Measurements from ENCODE around the gene S1PR4. TPM values are rescaled to one million over a fixed set of nuclear protein-coding genes. Genes with fewer than 3 reads are reported as not detected.

S1PR4 gene
- total RNA-seq, 1 donor from 2014 or later: not detected

DNA sequence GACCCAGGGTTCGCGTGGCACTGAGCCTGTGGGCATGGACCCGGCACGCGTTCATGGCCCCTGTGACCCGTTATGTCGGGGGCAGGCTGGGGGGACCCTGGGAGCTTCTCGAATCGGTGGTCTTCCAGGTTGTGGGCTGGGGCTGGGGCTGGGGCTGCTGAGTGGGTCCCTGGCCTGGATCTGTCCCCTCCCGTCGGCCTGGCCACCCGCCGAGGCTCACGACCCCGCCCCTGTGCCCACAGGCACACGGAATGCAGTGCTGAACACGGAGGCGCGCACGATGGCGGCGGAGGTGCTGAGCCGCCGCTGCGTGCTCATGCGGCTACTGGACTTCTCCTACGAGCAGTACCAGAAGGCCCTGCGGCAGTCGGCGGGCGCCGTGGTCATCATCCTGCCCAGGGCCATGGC, 13.7 kb downstream of the S1PR4 start:
- H3K27me3 ChIP-seq (ENCODE audit: control insufficient read depth, insufficient read depth, low read length): no peaks in the 10 kb centered on the region
- H3K4me3 ChIP-seq (ENCODE audit: low read depth, low read length): no peak overlapping the region
- TF ChIP-seq, protein P1, sequence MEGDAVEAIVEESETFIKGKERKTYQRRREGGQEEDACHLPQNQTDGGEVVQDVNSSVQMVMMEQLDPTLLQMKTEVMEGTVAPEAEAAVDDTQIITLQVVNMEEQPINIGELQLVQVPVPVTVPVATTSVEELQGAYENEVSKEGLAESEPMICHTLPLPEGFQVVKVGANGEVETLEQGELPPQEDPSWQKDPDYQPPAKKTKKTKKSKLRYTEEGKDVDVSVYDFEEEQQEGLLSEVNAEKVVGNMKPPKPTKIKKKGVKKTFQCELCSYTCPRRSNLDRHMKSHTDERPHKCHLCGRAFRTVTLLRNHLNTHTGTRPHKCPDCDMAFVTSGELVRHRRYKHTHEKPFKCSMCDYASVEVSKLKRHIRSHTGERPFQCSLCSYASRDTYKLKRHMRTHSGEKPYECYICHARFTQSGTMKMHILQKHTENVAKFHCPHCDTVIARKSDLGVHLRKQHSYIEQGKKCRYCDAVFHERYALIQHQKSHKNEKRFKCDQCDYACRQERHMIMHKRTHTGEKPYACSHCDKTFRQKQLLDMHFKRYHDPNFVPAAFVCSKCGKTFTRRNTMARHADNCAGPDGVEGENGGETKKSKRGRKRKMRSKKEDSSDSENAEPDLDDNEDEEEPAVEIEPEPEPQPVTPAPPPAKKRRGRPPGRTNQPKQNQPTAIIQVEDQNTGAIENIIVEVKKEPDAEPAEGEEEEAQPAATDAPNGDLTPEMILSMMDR (IDR thresholded peaks at IDR 0.05; ENCODE audit: insufficient read depth, low read length, poor library complexity, severe bottlenecking): no peak
- H3K36me3 ChIP-seq (ENCODE audit: control insufficient read depth, insufficient read depth, low read length): no peaks in the 10 kb centered on the region
- DNase-seq (ENCODE audit: low read depth): no peak

DNA sequence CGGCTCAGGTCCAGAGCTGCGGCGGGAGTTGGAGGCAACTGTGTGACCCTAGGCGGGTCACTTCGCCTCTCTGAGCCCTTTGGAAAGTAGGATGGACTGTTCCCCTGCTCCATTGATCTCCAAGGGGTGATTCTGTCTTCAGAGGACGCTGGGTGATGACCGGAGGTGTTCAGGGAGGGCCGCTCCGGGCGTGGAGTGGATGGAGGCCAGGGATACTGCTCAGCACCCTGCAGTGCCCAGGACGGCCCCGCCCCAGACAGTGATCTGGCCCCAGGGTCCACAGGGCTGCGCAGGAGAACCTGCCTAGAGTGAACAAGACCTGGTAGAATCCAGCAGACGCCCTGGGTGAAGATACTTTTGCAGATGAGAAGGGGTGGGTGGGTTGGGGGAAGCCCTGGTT, 14.1 kb downstream of the S1PR4 start:
- H3K36me3 ChIP-seq (ENCODE audit: control insufficient read depth, insufficient read depth, low read length): no peaks in the 10 kb centered on the region
- TF ChIP-seq, protein P1 (IDR thresholded peaks at IDR 0.05; ENCODE audit: insufficient read depth, low read length, poor library complexity, severe bottlenecking): no peak
- H3K4me3 ChIP-seq (ENCODE audit: low read depth, low read length): no peak overlapping the region
- no peaks in the 10 kb centered on the region for H3K27me3 ChIP-seq (ENCODE audit: control insufficient read depth, insufficient read depth, low read length)
- no peak for DNase-seq (ENCODE audit: low read depth)

DNA sequence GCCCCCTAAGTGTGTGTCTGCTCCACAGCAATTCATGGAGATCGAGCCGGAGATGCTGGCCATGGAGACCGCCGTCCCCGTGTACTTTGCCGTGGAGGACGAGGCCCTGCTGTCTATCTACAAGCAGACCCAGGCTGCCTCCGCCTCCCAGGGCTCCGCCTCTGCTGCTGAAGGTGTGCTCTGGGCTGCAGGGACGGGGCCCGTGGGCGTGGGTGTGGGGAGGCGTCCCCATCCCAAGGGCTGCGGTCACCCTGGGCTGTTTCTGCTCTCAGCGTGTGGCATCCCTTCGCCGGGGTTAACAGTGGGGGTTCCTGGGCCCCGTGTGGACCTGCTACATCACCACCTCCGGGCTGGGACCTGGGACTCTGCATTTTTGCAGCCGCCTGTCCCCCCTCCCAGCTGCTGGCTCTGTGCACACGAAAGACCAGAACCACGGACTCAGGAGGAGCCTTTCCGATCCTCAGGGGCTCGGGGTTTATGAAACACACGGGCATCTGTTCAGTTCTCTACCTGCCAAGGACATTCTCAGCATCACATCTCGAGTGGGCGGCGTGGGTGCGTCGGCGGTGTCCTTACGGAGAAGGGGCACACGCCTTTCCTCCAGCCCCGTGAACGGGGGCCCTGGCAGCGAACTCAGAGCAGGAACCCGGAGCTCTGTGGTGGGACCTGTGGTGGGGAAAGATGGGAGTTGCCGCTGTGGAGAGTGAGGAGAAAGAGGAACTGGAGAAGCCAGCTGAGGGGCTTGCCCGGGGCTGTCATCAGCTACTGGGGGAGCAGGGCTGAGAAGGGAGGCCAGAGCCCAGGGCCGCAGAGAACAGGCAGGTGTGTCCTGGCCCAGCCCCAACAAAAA, 14.9 kb downstream of the S1PR4 start:
- no peak for DNase-seq (ENCODE audit: low read depth)
- Histone ChIP-seq H3K4me3 (ENCODE audit: low read depth, low read length) (no peak overlapping the region), H3K36me3 (ENCODE audit: control insufficient read depth, insufficient read depth, low read length) (no peaks in the 10 kb centered on the region), H3K27me3 (ENCODE audit: control insufficient read depth, insufficient read depth, low read length) (no peaks in the 10 kb centered on the region)
- TF ChIP-seq, protein P1 (IDR thresholded peaks at IDR 0.05; ENCODE audit: insufficient read depth, low read length, poor library complexity, severe bottlenecking): no peak

DNA sequence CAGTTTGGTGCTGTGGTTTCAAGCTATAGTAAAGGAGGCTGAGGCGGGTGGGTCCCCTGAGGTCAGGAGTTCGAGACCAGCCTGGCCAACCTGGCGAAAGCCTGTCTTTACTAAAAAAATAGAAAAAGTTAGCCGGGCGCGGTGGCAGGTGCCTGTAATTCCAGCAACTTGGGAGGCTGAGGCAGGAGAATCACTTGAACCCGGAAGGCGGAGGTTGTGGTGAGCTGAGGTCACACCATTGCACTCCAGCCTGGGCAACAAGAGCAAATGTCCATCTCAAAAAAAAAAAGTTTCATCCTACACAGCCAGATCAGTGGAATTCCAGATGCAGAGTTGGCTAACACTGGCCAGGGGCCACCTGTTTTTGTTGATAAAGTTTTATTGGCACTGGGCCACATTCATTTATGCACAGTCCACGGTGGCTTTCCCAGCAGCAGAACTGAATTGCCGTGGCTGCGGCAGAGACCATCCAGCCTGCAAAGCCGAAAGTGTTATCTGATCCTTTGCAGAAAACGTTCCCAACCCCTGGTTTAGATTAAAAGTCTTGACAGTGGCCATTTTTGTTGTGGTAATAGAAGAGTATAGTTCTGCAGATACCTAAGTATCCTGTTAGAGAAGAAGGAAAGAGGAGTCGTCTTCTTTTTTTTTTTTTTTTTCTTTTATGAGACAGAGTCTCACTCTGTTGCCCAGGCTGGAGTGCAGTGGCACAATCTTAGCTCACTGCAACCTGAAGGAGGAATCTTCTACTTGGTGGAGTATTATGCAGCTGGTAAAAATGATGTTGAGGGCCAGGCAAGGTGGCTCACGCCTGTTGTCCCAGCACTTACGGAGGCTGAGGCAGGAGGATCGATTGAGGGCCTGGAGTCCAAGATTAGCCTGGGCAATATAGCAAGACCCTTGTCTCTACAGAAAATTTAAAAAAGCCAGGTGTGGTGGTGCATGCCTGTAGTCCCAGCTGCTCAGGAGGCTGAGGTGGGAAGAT, 15.8 kb downstream of the S1PR4 start:
- DNase-seq (ENCODE audit: low read depth): no peak
- TF ChIP-seq, protein P1 (IDR thresholded peaks at IDR 0.05; ENCODE audit: insufficient read depth, low read length, poor library complexity, severe bottlenecking): no peak
- H3K36me3 ChIP-seq (ENCODE audit: control insufficient read depth, insufficient read depth, low read length): no peaks in the 10 kb centered on the region

DNA sequence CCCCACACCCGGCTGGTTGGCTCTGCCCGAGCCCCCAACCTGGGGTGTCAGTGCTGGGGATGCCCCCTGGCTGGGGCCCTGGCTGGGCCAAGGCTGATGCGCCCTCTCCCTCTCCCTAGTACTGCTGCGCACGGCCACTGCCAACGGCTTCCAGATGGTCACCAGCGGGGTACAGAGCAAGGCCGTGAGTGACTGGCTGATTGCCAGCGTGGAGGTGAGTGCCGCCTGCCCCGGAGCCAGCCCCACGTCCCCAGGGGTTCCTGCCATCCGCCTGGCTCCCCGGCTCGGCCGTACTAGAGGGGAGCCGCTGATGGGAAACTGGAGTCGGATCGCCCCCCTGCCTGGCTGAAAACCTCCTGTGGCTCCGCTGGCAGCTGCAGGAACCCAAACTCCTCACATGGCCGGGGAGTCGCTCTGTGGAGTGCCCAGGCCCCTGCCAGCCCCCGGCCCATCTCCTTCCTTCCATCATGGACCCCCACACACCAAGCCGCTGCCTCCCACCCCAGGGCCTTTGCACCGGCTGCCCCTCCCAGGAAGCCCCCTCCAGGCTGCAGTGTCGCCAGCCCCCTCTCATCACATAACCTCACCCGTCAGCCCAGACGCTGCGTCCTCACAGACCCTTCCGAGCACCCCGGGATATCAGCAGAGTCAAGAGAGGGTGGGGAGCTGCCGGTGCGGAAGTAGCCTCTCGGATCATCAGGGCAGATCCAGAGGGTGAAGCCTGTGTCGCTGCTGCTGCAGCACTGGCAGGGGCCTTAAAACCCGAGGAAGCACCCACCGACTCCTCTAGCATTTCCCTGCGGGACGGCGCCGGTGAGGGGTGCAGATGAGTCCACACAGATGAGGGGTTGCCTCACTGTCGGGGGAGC, 17.7 kb downstream of the S1PR4 start:
- Histone ChIP-seq H3K36me3 (ENCODE audit: control insufficient read depth, insufficient read depth, low read length) (no peaks in the 10 kb centered on the region), H3K4me3 (ENCODE audit: low read depth, low read length) (no peak overlapping the region), H3K27me3 (ENCODE audit: control insufficient read depth, insufficient read depth, low read length) (no peaks in the 10 kb centered on the region)
- TF ChIP-seq, protein P1 (IDR thresholded peaks at IDR 0.05; ENCODE audit: insufficient read depth, low read length, poor library complexity, severe bottlenecking): no peak
- no peak for DNase-seq (ENCODE audit: low read depth)

More for the DNA sequence above, 15.8 kb downstream of the S1PR4 start:
- no peaks in the 10 kb centered on the region for H3K27me3 ChIP-seq (ENCODE audit: control insufficient read depth, insufficient read depth, low read length)
- H3K4me3 ChIP-seq (ENCODE audit: low read depth, low read length): no peak overlapping the region
